GM19463 (cell line): ENCODE data around the gene CD28.

Source experiments
- ATAC-seq: cut with Tn5 transposase; IDR thresholded peaks from one replicate; pipeline ENCODE4 v1.9.1; 2021; ENCODE audit warnings: mild to moderate bottlenecking, moderate library complexity; ENCODE audit not compliant: unreplicated experiment

CD28 gene

DNA sequence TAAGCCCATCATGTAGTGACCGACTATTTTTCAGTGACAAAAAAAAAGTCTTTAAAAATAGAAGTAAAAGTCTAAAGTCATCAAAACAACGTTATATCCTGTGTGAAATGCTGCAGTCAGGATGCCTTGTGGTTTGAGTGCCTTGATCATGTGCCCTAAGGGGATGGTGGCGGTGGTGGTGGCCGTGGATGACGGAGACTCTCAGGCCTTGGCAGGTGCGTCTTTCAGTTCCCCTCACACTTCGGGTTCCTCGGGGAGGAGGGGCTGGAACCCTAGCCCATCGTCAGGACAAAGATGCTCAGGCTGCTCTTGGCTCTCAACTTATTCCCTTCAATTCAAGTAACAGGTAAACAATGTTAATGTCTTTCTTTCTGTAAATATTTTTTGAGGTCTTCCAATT lies at the start of gene CD28:
CD28 (plus strand) TSS at position 237 of the 400 bp plus-strand sequence; CDS start at position 295, 58 bp downstream.
- ATAC-seq: peak; percentile 99

DNA sequence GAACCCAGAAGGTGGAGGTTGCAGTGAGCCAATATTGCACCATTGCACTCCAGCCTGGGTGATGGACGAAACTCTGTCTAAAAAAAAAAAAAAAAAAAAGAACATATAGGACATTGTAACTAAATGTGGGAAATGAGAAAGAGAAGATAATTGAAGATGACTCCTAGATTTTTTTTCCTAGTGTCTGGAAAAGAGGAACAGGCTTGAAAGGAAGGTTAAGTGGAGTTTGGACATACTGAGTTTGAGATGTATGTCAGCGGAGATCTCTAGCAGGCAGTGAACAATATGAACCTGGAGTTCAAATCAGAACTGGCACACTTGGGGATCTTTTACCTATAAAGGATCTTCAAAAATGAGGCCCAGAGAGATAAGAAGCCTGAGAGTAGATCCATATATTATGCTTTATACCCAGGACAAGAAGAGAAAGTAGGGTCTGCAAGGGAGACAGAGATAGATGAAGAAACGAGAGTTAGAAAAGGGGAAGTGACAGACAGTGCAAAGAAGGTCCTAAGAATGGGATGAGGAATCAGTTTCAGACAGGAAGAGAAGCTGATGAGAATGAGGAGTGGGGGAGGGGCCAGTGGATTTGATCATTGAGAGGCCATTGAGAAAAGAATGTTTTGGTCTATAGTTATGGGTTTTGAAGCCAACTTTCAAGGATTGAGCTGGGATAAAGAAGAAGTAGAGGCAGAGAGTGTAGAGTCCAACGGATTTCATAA lies 46.9 kb upstream of the CD28 start:
- peak; percentile 68 for ATAC-seq

GRCh38 chr2:203660465-203660864 lies 46.0 kb upstream of the CD28 start:
- ATAC-seq: no peak

DNA sequence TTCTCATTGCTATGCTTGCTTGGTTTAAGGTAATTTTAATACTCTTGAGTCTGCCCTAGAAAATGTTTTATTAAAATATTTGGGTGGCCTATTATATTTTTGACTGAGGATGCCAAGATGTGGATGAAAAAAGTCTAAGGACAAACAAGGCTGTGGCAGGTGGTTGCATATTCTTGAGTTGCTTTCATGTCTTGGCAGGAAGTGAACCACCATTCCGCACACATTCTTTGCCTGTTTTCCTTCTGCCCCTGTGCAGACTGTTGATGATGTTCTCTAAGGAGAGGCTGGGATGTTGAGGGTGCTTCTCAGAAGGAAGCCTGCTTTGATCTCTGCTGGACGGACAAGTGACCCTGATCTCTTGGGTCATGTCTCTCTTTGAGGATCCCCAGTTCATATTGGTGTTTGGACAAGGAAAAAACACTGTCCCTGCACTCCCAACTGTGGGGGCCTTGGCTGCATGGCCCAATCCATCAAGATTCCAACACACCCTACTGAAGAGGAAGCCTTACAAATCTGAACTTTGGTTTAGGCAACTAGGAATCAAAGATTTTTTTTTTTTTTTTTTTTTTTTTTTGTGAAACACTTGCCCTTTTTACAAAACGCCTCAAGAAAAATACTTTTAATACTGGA lies 45.0 kb upstream of the CD28 start:
- ATAC-seq: no peak

DNA sequence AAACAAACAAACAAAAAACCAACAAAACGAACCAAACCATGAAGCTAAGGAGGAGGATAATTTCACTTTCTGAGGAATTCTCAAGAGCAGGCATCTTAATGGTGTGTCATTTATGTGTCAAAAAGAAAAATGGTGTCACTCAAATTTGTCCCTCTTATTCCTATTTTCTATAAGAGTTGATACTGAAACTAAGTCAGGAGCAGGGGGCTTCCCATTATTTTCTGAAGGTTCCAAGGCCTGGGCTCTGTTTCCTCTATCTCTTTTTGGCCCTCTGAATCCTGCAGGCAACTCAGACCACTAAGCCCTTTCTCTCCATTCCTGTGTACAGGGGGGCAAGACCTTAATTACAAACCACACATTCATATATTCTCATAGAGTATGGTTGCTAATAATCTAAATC lies 44.0 kb upstream of the CD28 start:
- no peak for ATAC-seq

DNA sequence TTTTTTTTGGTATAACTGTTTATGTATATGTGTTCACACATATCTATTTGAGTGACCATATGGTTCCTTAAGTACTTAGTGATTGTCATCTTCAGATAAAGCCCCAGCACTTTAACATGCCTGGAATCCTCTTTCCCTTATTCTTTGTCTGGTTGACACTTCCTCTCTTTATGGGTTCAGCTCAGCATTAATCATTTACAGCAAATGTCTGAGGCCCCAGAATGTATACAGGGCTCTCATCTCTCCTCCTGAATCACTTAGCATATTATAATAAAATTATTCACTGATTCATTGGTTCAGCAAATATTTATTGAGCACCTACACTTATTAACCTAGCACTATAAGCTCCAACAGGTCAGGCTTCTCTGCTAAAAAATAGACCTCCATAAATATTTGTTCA lies 43.5 kb upstream of the CD28 start:
- no peak for ATAC-seq

DNA sequence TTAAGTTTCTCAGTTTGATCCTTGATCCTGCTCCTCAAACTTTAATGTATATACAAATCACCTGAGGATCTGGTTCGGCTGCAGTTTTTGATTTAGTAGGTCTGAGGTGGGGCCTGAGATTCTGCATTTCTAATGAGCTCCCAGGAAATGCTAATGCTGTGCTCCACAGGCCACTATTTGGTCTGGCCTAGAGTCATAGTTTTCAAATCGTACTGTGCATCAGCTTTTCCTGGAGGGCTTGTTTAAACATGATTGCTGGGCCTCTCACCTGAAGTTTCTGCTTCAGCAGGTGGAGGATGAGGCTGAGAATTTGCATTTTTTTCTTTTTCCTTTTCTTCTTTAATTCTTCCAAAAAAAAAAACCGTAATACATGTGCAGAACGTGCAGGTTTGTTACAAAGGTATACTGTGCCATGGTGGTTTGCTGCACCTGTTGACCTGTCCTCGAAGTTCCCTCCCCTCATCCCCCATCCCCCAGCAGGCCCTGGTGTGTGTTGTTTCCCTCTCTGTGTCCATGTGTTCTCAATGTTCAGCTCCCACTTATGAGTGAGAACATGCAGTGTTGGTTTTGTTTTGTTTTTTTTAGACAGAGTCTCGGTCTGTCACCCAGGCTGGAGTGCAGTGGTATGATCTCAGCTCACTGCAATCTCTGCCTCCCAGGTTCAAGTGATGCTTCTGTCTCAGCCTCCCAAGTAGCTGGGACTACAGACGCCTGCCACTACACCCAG lies 42.2 kb upstream of the CD28 start:
- no peak for ATAC-seq

GRCh38 chr2:203667838-203668237 lies 38.6 kb upstream of the CD28 start:
- ATAC-seq: no peak

GRCh38 chr2:203669820-203670219 lies 36.6 kb upstream of the CD28 start:
- ATAC-seq: no peak

DNA sequence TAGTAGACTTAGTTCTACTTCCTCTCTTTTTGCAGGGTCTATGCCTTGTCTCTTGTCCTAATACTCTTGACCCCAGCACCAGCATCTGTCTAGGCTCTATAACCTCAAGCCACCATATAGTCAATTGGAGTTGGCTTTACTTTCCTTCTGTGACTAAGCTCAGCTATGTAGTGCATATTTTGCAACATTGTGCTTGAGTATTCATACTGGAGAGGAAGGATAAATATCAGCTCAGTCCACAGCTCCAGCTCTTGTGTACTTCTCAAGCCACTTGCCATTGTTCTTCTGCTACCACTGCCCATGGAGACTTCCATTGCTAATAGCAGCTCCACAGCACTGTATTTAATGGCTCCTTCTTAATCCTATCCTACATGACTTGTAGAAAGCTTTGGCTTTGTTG lies 35.5 kb upstream of the CD28 start:
- ATAC-seq: no peak

- no peak for ATAC-seq
These were observed 34.6 kb upstream of the CD28 start for GRCh38 chr2:203671876-203672275.

DNA sequence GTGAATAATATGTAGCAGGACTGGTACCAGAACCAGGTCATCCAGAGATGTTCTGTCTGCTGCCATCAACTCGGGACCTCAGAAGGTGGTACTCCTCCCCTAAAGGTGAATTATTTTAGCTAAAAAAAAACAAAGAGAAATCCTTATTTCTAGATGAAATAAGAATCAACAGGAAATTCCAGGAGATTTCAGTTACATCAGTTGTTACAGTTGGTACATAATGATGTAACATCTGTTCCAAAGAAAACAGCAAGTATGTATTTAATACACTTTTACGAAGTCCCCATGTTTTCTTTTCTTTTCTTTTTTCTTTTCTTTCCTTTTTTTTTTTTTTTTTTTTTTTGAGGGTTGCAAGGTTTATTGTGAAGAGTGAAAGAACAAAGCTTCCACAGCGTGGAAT lies 33.6 kb upstream of the CD28 start:
- no peak for ATAC-seq

DNA sequence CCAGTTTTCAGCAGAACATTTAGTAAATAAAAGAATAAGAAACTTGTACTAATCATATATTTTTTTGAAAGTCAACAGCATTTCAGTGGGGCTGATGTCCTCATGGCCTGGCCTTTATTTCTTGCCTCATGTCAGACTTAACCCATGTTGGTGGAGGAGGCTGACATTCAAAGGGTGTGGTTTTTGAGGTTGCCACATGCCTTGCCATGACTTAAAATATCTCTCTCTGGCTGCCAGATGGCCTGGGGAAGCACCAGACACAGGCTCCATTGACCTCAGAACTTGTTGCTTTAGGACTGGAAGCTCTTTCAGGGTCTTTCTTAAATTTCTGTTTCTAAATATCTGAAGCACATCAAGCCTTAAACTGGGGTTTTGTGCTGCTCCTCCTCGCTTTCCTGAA lies 32.5 kb upstream of the CD28 start:
- peak; percentile 99 for ATAC-seq

DNA sequence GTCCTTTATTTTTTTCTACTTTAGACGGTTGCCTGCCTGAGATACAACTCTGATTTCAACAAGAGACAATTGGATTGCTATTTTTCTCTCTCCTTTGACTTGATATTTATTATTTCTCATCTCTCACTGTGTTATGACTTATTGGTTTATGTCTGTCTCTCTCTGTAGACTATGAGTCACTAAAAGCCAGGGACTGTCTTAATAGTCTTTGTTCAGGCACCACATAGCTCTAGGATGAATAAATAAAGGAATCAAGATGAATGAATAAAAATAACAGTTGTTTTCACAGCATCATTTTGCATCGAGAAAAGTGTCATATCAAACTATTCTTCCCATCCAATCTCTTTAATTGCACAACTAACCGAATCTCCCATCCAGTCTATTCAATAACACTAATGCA lies 31.4 kb upstream of the CD28 start:
- no peak for ATAC-seq

- ATAC-seq: no peak
These were observed 27.5 kb upstream of the CD28 start for GRCh38 chr2:203678971-203679370.

DNA sequence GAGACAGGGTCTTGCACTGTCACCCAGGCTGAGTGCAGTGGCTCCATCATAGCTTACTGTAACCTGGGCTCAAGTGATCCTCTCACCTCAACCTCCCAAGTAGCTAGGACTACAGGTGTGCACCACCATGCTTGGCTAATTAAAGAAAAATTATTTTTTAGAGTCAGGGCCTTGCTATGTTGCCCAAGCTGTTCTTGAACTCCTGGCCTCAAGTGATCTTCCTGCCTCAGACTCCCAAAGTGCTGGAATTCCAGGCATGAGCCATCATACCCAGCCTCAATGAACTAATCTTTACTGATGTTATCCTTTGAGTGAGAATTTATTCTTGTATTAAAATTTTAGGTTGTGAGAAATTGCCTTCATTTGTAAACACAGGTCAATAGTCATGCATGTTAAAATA lies 27.0 kb upstream of the CD28 start:
- no peak for ATAC-seq

DNA sequence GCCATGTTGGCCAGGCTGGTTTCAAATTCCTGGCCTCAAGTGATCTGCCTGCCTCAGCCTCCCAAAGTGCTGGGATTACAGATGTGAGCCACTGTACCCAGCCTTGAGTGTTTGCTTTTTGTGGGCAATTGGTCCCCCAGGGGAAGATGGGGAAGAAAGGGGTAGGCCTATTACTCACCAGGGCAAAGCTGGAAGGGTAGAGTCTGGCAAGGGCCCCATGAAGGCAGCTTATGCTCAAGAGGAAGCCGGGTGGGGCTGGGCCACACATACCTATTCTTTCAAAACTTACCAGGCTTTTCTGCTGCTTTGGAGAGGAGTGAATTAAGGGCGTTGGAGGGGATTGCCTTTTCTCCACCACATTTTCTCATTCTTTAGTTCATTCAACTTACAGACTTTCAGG lies 24.5 kb upstream of the CD28 start:
- ATAC-seq: no peak

DNA sequence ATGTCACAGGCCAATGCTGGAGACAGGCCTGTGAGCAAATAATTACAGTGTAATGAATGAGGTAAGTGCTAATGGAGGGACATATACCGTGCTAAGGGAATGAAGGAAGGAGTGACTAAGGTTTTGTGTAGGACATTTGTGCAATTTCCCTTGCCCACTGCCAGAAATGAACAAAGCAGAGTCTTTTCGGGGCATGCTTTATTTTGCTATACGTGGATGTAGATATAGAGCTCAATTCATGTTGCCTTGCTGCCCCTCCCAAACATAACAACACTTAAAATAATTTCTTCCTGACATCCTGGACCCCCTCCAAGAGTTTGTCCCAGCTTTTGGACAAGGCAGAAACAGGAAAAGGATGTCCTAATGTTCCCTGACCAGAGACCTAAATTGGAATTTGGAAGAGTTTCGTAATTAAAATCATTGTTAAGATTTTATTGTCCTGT lies 23.7 kb upstream of the CD28 start:
- ATAC-seq: no peak

DNA sequence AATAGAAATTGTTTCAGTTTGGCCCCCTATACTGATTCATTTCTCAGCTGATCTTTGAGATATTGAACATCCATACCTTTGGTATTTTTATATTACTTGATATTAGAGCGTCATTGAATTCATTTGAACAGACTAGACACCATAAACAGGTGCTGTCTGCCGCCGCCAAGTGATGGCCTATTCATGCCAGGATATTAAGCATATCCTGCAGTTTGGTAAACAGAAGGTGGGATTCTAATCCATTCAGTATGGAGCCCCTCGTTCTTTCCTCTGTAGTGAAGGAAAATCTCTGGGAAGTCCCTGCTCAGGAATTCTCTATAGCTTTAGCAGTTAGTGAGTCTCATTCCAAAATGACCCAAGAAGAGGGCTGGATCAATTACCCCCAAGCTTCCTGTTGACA lies 23.0 kb upstream of the CD28 start:
- no peak for ATAC-seq

GRCh38 chr2:203683932-203684556 lies 22.4 kb upstream of the CD28 start:
- ATAC-seq: peak; percentile 93

DNA sequence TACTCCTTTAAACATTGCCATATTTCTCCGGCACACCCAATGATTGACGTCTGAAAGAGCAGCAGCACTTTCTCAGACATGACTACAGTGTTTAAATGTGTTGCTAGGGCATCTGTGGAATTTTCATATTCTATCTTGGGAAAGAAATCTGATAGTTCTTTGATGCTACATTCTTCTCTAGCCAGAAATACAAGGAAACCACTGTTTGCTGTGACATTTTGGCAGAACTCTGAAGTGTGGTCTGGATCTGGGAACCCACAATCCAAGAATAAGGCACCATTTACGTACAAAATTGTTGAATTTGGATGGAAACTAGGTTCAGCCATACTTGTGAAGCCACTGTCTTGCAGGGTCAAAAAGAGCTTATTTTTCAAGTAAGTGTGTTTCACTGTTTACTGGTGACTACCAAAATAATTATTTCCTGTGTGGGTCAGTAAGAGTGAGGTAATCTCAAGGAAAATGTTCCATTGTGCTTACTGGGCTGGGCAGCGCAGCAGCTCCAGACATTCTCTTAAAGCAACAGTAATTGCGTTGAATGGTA lies 21.3 kb upstream of the CD28 start:
- no peak for ATAC-seq
